ENCODE measurements around the gene SMAD7.

The SMAD7 gene

DNA sequence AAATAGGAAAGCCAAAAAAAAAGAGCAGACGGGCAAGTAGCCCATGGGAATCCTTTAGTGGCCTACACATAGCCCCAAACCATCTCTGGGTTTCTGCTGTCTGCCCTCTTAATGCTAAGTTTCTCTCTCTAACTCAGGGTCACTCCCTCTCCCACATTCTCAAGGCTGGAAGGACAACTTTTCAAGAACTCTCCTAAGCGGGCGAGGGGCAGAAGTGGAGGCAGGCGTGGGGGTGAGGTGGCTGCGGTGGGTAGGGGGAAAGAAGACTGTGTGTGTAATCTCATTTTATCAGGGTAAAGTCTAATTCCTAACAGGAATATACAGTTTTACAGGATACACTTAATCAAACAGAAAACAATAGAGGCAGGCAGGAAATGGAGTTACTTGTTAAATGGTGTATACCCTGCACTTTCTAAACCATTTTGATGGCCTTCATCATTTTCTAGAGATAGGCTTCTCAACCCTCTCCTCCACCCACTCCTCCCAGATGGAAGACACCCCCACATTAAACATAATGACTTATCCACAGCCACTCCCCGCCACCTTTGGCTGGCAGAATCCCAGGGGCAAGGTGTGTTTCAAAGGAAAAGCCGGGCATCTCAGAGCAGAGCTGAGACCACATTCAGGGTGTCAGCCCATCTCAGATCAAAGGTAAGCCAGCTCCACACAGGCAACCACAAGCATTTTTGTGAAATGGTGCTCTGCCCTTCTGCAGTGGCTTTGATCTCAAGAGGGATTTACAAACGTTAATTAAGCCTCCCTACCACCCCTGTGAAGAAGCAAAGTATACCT lies 6.8 kb downstream of the SMAD7 start:
- DNase-seq, result no peak

DNA sequence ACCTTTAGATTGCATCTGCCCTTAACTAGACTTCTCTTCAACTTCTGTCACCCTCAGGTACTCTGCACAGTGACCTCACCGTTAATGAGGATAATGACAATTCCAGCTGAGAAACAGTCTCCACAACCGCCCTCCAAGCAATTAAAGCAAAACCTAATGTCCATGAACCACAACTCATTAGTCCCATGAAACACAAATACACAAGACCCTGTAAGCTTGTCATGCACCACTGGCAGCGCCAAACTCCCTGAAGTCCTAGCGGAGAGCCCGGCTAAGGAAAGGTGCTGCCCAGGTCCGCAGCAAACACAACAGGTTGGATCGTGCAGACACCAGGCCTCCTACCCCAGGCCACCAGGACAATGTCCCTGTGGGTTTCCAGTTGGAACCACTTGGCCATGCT lies 7.4 kb downstream of the SMAD7 start:
- no peak for DNase-seq

DNA sequence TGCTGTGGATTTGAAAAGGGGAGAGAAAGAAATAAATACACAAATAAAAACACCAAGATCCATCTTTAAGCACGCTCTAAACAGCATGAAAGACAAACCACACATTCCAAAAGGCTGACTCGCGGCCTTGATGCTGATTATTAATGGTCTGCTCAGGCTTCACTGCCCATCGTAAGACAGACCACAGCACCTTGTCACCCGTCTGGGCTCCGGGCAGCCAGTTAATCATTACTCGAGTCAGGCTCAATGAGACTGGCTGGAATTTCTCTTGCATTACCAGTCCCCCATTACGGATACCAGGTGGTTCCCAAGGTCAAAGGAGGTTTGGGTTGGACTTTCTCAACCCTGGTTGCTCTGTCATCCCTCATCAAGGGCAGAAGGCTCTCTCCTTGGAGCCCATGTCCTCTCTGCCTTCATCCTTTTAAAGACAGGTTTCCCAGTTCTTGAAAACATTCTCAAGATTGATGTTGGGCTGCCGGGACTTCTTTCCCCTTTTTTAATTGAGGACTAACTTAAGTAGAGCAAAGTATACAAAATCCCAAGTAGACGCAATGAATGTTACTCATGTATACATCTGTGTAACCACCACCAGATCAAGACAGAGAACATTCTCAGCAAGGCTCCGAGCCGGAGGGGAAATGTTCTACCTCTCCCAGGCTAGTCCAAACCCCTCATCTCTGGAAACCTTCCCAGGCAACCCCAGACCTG lies 8.1 kb downstream of the SMAD7 start:
- no peak for DNase-seq

DNA sequence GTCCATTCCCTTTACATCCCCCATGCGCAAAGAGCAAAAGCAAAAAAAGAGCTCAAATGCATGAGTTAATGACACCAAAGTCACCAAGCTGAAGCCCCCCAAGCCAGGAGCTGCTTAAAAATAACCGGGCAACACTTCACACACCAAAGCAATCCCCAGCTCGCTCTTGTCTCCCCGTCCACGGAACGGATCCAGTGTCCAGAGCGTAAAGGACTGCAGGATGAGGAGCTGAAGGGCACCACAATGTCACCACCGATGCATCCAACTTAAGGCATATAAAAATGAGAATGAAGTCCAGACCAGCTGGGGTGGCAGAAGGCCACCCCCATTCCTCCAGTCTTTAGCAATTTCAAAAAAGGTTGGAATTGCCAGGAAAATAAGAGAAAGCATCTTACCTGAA lies 8.7 kb downstream of the SMAD7 start:
- DNase-seq, result no peak

DNA sequence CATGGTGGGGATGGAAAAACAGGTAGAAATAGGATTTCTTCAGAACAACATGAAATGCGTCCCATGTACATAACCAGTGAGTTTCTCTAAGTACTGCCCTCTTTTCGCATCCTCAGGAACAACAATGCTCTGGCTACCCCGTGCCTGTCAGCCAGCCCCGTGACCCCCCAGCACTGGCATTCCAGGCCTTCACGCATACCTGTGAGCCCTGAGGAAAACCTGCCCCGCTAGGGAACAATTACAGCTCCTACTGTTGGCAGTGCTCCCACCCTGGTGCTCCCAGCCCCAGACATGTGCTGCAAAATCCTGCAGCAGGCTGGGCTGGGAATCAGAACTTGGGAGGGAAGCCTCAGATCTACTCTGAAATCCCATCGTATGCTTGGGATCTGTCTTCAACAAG lies 9.1 kb downstream of the SMAD7 start:
- no peak for DNase-seq

DNA sequence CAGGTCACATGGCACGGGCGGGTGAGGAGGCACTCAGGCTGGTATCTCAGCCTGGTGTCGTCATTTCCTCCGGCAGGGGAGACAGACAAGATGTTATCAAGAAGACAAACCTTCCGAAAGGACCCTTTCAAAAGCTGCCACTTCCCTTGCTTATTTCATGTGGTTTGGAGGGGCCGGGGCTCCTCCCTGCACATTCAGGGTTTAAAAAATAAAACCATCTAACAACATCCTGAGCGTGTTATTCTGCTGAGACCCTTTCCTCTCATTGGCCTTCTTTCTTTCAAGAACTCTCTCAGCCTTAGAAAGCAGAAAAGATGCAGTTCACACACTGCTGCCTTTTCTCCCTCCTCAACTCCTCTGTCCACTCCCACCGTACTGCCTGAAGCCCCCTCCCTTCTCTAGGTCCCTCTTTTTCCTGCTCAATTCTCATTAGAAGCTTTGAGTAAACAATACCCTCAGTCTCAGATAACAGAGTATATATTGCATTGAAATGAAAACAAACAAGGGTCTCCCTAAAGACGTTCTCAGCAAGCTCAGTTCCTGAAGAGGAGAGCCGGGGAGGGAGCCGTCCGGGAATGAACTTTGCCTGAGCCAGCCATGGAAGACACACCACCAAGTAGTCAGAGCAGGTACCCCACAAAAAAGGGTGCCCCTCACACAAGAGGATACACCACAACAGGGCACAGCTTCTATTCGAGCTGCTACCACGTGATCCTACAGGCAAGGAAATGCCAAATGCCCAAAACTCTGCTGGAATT lies 9.7 kb downstream of the SMAD7 start:
- peak; percentile 24 to 74 (median 50) for DNase-seq

DNA sequence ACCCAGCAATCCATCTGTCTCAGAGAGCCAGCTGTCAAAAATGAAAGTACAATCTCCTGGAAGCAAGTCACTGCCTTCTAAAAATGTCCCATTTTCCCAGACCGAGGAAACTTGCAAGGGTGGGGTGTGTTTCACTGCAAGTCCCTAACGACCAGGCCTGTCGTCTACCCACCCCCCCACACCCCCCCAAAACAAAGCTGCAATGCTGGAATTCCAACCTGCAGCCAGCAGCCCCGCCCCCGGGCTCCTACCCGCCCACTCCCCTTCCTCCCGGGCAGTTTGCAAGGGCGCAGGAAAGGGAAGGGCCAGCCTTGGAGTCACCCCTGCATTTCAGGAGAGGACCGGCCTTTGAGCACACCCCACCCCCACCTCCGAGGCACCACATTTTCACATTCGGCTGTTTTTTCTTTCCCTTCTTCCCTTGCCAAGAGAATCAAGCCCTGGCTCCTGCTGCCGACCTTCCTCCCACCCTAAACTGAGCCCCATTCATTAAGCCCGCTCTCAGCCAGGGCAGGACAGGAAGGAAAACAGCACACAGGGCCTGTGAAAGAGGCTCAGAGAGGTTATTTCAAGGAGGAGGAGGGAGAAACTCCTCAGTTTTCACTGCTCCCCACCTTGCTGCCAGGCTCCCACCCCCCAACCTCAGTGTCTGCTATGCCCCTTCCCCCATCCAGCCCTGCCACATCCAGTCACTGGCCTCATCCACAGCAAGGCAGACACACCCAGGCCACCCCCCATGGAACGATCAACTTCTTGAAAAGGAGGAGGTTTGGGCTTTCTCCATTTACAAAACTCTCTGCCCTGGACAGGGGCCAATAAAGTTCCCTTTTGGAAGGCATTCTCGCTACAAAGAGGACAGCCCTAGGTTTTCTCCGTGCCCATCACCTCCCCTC lies 11.3 kb downstream of the SMAD7 start:
- no peak for DNase-seq

DNA sequence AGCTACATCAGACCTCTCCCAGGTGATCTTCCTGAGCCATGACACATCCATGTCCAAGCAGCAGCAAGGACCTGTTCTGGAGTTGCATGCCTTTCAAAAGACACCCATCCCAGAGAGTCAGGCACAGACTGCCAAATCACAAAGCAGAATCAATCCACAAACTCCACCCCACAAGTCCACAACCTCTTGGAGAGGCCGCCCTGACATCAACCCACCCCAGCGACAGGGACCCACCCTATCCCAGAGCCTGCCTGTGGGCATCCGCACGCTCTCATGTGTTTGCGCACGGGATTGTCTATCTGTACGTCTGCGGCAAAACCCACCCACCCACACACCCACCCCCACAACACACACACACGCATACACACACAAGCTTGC lies 11.9 kb downstream of the SMAD7 start:
- no peak for DNase-seq

DNA sequence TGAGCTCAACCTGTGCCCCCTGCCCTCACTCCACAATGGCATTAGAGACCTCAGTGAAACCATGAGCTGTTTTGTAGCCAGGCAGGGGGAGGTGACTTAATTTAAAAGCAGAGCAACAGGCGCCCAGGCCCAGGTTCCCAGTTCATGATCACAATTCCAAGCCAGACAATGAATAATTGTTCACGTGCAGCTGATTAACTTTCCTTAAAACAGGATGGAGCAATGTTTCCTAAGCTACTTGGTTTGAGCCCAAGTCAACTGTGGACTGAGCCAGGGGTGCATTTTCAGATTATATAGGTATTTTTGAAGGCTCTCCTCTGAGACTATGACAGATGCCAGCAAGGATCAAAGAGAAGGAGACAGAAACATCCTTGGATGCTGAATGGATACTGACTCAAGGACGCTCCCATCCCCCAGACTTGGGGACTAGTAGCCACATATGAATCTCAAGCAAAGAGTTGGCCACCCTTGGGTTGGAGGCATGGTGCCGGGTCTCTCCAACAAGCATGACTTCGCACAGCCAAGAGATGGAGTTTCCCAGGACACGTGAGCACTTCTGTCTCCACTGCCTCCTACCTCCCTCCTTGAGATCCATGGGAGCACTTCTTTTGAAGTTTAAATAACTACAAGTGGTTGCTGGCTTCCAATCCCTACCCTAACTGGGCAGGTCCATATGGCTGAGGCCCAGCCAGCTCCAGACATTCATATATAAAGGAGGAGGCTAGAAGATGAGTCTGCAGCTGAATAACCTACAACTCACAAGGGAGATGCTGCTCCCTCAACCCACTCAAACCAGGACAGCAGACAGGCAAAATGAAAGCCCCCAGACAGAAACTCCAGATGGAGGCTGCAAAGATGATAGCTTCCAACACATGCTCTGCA lies 12.7 kb downstream of the SMAD7 start:
- no peak for DNase-seq

DNA sequence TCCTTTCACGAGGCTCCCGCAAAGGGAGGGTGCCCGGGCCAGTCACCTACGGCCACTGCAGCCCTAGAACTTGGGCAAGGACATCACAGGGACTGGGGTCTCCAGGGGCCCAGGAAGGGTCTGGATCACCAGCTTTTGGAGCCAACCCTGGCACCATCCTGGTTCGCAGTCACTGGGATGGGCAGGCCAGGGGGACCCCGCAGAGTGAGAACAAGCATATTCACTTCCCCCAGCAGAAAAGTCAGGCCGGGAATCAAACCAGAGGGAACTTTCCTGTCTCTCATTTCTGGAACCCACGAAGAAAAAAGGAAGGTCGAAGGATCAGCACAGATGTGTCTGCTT lies 15.4 kb downstream of the SMAD7 start:
- DNase-seq, result no peak

DNA sequence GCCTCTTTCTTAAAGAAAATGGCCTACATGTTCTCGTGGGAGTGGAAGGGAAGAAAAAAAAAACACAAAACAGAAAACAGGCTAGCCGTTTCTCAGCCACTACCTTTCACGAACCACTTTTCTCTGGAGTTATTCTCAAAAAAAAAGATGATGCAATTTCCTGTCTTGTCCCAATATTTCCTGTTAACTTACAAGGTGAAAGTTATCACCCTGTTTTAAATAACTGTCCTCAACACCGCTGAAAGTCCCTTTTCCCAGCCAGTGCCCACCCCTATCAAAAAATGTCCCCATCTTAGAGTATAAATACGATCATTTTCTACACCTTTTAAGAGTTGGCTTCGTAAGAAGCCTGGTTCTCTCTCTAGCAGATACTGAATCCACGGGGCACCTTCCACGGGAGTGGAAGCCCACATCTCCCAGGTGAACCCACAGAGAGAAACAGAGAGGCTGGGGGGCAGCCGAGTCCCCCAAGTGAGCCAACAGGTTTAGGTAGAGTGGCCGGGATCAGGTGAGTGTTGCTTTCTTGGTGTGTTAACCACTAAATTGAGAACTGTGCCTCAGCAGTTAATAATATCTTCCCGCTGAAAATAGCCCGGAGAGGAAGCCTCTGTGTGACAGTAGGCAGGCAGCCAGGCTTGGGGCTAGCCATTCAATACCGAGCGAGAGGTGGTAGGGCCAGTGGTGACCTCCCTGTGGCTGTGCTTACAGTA lies 15.9 kb downstream of the SMAD7 start:
- DNase-seq, result no peak

DNA sequence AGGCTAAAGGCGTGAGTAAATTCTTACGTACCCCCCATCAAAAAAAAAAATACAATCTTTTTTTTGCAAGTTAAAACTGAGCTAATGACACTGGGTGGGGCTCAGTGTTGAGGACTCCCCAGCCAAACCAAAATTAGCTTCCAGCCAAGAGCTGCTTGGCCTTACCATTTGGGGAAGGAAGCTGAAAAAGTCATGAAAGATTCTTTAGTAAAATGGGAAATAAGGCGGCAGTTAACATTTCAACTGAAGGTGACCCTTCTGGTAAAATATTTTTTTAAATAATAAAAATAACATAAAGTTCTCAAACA lies 16.4 kb downstream of the SMAD7 start:
- DNase-seq, result no peak

DNA sequence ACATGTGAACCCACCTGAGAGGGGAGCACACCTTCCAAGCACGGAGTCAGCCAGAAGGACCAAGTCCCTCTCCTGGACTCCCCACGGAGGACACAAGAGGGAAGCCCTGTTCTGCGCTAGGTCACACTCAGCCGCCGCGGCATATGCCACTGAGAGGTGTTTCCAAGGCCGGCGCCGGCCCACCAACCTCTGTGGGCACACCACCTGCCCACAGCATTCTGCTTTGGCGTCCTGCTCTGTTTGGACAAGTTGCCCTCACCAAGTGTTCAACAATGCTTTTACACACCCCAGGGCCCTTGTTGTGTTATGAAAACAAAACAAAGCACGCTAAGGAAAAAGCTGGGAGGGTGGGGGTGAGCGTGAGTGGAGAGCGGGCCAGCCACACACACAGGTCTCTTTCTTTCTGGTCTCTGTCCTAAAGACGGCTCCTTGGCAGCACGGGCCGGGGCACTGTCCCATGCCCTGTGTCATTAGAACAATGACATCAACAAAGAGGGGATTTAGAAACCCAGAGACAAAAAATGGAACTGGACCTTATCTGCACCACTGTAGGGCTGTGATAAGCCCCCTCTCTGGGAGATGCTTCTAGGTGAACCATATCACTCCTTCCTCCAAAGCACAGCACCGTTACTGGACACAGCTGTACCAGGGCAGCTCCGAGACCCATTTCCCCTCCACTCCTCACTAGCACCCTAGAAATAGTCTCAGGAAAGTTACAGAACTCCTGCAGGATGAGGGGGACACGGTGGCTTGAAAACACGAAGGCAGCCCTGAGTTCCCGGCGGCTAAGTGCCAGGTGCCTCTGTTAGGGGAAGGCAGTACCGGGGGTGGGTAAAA lies 17.0 kb downstream of the SMAD7 start:
- DNase-seq, result no peak

DNA sequence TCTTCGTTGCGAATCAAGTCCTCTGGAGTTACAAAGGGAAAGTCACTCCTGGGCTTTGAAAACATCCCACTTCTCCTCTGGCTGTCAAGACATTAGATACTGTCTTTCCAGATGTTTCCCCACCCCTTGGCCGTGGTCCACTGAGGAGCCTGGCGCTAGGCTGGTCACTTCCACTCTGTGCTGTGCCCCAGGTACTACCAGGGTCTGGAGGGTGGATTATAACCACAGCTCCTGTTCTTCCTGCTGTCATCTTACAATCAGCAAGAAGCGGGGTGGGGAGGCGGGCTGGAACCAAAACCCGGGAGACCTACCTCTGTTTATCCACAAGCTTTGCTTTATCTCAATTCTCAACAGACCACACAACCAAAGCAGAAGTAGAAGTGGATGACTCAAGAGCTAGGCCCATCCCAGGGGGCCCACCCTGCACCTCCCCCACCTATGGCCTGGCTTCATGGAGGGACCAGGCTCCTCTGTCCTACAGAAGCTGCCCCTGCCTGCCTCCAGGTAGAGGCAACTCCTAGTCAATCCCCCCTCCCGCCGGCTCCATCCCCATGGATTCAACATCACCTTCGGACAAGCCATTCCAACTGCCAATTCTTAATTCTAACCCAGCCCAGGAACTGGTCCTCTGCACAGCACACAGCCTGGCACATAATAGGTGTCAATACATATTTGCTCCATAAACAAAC lies 17.8 kb downstream of the SMAD7 start:
- DNase-seq, result no peak

DNA sequence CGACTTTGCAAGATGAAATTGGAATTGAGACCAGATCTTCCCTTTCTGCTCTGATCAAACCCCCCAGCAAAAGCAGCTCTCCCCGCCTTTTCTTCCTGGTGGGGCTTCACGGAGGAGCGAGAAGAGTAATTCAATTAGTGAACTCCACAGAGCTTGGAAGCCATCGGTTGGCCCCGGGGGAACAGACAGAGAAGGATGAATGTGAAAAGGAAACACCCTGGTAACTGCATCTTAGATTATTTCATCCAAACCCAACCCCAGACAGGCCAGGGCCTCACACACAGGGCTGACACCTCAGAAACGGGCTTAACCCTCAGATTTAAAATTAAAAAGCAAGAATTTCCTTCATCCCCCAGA lies 18.3 kb downstream of the SMAD7 start:
- DNase-seq, result no peak

DNA sequence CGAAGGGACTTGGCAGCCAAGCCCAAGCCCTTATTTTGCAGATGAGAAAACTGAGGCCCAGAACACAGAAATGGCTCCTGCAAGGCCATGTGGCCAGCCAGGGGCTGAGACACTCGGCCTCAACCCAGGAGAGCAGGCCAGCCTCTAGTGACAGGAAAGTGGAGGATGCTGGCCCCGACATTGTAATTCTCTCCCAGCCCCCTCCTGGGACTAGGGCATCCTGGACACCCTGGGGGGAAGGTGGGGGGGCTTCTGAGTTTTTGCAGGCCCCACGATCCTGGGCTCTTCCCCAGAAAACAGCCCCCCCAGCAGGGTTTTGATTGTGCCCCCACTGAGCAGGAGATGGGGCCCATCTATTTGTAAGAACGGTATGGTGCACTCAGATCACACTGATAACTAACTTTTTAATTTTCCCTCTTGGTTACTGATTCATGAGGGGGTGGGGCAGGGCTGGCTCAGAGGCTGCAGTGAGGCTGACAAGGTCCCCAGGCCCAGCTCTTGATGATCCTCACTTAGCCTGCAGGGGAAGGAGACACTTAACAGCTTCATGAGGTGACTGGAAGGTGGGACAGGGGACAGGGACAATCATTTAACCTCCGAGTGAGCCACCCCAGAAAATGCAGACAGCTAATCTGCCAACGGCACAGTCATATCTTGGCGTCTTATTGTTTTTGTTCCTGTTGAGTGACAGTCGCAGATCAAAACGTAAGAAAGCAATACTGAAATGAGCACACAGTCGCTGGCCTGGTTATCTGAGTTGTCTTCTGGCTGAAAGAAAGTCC lies 18.9 kb downstream of the SMAD7 start:
- no peak for DNase-seq

DNA sequence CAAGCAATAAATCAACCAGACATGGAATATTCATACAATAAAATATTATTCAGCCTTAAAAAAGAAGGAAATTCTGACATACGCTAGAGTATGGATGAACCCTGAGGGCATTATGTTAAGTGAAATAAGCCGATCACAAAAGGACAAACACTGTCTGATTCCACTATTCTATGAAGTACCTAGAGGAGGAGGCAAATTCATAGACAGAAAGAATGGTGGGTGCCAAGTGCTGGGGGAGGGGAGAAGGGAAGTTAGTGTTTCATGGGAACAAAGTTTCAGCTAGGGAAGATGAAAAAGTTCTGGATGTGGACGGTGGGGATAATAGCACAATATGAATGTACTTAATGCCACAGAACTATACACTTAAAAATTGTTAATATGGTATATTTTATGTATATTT lies 19.8 kb downstream of the SMAD7 start:
- DNase-seq, result no peak

DNA sequence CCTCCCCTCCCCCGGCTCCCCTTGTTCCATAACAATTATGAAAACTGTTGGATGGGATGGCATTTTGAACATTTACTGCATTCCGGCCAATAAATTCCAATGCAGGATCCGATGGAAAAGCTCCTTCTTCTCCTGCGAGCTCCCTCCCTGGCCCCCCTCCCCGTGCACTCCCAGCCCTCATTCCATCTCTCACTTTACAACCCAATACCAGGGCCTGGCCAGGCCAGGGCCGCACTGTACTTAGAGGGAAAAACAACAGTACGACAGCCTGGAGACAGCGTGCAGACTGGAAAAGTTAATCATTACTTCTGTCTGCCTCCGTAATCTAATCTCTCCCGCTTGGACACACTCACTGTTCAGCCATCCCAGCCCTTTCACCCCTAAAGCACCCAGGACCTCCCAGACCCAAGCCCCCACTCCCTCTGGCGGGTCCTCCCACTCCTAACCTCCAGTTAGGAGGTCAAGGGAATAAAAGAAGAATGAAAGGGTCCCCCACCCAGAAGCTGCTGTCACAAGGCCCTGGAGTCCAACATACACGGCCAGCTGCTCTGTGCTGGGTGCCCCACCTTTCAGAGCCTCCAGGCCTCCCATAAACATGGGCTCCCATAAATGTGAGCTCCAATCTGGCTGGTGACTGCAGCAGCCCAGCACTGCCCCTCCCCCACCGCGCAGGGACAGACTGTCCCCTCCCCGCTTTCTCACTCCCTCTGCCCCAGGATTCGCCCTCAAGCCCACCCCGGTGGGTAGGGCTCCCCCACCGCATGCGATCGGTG lies 20.6 kb downstream of the SMAD7 start:
- DNase-seq, result no peak

Data from activated naive CD4-positive, alpha-beta T cell (primary cell).